ENCODE measurements around the gene RTN4R.
A peak's percentile ranks its signal among the peaks of the same experiment; 100 is the strongest.
"Not testable (repeated sequence)": the region's sequence is repeated elsewhere in the genome, so short reads cannot be mapped to it uniquely, and the experiment has no call there.

The RTN4R gene

DNA sequence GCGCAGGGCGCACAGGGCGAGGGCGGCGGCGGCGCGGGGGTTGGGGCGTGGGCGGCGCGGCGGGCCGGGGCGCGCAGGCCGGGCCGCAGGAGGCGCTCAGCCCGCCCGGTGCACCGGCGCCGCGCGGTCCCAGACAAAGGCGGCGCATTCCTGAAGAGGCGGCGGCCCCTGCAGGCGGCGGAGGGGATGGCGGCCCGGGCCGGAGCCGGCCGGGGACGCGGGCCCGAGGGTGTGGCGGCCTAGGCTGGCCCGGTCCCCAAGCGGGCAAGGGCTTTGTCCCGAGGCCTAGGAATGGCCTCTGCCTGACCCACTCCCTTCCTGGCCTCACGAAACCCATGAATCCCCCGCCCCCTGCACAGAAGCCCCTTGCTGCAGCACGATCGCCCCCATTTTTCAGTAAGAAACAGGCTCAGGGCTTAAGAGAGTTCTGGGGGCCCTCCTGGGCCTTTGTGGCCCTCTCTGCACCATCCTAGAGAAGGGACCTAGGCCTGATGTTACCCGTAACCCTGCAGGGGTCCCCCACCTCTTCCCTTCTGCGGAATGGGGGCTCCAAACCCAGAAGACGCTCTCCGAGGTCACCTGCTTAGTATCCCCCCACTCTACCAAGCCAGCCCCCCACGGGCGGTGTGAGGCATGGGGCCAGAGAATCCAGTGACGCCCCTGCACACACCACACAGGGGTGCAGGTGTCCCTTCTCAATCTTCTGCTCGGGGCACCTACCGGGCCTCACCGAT is at the start of gene RTN4R:
TSS of gene RTN4R (minus strand) at position 40 of the 734 bp plus-strand sequence. CDS start 226 bp downstream, outside the sequence.
- peak; percentile 54 for DNase-seq

DNA sequence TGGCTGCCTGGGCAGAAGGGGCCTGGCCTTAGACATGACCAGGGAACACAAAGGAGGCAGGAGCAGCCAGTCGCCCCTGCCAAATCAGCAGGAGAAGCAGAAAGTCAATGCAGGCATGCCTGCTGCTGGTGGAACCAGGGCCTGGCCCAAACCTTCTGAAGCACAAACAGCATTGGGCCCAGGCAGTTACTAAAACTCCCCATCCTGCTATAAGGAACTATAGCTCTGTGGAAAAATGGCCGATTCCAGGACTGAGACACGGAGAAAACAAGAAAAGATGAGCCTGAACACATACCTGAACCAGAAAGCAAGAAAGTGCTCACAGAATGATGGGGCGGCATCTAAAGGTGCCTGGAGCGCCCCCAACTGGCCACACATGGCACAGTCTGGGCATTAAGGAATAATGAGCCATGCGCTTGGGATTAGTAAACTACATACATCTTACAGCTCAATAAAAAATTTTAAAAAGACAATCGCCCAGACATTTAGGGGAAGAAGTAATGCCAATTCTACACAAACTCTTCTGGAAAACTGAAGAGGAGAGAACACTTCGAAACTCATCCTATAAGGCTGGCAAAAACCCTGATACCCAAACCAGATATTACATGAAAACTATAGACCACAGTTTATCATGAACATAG is 49.4 kb upstream of the RTN4R start:
- peak; percentile 16 for DNase-seq

DNA sequence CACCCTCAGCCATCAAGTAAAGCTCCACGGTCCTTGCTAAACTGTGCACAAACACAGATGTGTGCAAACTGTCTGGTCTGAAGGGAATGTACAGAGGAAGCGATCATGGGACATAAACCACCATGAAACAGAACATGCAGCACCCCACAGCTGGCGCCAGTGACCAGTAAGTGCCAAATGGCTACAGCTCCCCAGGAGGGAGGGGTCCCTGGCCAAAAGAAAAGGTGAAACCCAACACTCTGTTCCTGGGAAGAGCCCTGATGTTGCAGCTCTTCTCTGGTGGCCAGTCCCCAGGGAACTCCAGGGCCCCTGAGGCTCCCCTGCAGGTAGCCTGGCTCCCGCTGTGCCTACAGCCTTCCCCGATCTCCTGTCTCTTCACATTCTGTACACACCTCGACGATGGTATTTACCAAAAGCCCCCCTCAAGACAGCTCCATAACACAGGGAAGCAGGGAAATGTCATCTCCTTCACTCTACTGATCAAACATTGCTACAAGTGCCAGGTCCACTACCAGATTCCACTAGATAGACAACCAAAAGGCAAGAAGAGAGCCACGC is 48.8 kb upstream of the RTN4R start:
- DNase-seq = no peak

DNA sequence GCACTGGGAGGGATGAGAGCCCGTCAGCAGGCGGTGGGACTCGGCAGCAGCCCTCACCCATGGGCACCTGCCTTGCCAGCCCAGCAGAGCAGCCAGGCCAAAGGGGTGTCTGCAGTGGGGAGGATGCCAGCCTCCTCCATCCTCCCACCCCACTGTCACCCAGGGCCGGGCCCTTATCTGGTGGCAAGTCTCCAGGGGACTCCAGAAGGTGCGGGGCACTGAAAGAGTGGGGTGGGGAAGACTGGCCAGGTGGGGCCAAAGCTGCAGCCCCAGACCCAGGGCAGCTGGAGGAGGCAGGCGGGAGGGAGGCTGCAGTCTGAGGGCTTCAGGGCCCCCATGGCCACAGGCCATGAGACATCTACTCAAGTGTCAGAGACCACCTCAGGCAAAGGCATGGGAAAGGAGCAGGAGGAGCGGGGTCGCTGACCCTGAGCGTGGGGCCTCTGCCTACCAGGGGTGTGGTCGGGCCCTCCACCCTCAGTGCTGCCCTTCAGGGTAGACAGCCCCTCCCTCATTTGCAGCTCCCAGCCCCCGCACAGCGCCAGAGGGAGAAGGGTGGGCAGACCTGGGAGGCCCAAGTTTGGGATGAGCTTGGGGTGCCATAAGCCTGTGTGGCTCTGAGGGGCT is 48.2 kb upstream of the RTN4R start:
- DNase-seq = no peak

DNA sequence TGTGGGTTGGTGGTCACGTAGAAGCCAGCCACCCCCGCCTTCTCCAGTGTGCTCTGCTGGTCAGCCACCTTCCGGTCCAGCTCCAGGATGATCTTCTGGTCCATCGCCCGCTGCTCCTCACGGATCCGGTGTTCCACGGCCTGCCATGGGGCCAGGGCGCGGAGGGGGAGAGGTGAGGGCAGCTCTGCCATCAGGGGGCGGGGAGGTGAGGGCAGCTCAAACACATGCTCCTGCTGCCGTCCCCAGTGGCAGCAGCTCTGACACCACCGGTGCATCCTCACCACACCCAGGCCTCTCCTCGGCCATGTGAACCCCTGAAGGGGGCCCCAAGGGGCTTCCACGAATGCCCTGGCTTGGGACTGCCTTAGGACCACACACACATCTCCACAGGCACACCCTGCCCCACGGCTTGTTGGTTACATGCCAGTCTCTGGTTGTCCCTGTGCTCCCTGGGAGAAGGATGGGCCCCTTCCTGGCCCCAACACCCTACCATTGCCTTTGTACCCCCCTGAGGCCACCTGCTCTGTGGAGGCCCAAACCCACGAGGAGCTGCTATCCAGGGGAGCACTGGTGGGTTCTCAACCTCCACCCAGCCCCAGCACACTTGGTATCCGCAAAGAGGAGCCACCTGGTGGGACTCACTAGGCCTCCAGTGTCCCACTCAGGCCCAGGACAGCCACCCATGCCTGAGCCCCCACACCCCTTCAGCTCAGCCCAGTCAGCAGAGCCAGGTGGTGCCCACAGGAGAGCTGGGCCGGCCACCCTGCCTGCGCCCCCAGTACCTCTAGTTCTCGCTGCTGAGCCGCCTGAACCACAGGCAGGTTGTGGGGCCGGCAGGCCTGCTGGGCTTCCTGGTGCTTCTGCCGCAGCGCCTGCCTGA is 47.5 kb upstream of the RTN4R start:
- no peak for DNase-seq

DNA sequence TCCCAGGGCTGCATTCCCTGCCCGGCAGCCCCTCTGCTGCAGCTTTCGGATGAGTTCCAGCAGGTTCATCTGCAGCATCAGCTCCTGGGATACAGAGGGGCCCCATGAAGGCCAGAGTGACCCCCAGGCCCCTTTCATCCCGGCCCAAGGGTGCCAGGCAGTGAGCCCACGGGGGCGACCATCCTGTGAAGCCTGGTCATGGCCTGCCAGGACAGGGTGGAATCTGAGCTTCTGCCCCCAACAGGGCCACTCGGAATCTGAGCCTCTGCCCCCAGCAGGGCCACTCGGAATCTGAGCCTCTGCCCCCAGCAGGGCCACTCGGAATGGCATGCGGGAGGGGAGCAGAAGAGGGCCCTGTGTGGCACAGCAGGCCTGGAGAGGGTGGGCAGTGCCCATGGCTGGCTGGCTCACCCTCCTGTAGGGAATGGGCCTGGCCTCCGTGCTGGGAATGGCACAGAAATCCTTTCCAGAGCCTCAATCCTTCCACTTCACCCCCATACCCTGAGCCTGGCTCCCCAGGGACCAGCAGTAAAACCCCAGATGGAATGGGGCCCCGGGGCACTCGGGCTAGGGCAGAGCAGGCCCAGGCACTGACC is 46.7 kb upstream of the RTN4R start:
- DNase-seq = not testable (repeated sequence)

DNA sequence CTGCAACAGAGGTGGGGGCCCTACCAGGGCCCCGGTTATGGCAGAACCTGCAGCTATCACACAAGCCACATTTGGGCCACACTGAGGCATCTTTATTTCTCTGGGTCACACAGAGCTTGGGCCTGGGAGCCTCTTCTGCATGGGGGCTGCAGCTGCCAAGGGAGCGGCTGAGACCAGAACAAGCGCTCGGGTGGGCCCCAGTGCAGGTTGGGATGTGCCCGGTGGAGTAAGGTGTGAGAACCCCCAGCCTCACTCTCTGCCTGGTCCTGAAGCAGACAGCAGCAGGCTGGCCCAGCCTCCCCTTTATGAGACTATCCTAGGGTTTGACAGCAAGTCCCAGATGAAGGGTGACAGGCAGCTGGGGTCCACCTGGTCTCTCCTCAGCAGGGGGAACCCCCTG is 46.1 kb upstream of the RTN4R start:
- not testable (repeated sequence) for DNase-seq

DNA sequence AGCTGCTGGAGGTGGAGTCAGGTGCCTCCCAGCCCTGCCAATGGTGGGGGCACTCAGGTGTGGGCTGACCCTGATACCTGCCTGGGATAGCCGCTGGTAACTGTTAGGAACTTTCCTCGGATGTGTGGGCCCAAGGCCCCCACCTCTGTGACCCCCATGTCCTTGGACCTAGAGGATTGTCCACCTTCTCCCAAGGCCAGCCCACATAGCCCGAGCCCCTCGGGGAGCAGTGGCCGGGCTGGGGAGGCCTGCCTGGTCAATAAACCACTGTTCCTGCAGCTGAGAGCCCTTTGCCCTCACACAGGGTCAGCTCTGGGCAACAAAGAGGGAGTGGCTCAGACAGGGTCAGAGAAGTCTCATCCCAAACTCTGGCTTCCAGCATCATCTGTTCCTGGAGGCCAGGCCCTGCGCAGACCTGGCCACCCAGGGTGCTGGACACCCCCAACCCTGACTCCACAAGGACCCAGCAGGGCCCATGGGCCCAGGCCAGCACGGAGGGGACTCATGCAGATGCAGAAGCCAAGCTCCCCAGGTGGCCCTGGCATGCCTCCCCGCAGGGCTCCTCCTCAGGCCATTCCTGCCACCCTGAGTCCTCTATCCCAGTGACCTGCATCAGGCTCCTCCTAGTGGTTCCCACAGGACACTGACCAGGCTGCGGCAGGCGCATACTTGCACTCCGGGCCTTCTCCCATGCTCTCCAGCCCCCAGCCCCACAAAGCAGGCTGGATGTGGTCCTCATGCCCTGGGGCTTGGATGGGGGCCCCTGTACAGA is 45.4 kb upstream of the RTN4R start:
- DNase-seq = not testable (repeated sequence)

DNA sequence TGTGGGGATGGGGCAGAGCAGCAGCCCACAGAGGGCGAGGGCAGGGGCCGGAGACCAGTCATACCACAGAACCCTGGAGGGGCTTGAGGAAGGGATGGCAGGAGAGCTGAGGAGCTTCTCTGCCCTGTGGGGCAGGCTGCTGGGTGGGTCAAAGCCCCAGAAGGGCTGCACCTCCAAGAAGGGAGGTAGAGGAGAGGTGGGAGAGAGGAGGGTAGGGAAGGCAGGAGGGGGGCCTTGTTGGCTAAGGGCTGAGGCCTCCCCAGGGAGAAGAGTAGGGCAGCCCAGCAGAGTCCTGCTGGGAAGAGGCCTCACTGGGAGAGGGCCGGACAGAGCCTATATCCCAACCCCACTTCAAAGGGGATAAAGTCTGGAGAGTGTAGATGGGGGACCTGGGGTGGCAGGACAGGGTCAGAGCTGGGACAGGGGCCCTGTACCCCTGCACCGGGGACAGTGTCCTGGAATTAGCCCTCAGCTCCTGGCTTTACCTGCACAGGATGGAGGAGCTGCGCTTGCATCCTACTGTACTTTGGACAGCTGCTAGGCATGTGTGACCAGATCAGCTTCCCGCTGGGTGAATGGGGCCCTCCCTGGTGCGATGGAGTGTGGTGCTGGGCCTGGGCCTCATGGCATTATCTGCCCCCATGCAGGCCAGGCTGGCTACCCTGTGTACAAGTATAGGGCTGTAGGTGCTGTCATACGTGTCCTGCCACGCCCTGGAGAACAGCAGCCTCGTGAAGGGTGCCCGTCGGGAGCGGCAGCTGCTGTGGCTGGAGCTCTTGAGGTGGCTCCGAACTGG is 44.5 kb upstream of the RTN4R start:
- DNase-seq = no peak

DNA sequence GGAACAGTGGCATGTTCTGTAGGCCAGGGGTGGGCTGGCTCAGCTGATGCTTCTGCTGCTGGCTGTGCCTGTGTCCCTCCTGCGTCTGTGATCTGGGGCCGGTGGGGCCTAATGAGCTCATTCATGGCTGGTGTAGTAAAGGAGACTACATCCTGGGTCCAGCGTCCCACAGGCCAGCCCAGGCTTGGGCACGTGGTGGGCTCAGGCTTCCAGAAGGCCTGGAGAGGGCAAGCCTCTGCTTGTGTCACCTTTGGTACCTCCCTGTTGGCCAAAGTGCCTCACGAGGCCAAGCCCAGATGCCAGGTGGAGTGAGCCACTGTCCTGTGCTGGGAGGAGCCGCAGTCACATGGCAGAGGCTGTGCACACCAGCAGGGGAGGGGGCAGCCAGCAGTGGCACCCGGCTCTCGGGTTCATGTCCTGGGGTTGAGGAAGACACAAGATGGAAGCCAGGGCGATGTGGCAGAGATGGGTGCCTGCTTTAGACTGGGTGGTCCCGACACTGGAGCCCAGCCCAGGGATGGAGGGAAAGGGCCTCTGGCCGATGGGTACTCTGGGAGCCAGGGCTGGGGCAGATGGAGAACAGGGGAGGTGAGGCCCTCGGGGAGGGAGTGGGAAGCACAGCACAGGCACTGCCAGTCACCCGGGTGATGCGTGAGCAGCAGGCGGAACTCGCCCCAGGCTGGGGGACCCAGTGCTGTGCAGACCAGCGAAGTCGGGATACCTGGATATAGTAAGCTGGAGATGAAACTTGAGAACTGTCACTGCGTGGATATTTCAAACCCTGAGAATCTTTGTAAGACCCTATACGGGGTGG is 43.3 kb upstream of the RTN4R start:
- not testable (repeated sequence) for DNase-seq

DNA sequence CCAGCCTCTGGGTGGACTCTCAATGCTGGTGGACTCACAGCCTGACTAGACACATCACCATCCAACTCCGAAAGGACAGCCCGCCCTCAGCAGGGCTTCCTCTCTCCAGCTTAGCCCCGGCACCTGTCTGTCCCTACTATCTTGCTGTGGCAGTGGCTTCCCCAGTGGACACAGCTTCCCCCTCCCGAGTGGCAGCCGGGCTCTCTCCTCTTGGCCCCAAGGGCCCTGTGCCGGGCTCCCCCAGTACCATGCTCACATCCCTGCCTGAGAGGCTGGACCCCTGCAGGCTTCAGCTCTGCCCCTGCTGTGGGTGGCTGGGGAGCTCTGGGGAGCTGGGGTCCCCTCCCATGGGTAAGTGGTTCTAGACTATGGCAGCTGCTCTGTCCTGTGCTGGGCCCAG is 42.7 kb upstream of the RTN4R start:
- DNase-seq = not testable (repeated sequence)

DNA sequence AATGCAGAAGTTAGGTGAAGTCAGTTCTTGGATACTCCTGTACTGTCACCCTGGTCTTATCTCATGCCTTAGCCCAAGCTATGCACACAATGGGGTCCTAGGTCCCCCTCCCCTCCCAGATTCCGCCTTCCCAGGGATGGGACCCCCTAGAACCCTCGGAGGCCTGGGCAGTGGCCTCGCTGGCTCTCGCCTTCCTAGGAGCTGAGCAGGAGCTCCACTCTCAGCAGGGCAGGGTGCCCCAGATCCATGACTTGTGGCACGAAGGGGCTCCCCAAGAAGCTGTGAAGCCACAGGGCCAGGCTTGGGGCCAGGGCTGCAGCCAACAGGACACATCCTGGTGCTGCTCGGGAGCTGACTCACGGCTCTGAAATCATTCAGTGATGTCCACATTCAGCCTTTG is 42.1 kb upstream of the RTN4R start:
- not testable (repeated sequence) for DNase-seq

DNA sequence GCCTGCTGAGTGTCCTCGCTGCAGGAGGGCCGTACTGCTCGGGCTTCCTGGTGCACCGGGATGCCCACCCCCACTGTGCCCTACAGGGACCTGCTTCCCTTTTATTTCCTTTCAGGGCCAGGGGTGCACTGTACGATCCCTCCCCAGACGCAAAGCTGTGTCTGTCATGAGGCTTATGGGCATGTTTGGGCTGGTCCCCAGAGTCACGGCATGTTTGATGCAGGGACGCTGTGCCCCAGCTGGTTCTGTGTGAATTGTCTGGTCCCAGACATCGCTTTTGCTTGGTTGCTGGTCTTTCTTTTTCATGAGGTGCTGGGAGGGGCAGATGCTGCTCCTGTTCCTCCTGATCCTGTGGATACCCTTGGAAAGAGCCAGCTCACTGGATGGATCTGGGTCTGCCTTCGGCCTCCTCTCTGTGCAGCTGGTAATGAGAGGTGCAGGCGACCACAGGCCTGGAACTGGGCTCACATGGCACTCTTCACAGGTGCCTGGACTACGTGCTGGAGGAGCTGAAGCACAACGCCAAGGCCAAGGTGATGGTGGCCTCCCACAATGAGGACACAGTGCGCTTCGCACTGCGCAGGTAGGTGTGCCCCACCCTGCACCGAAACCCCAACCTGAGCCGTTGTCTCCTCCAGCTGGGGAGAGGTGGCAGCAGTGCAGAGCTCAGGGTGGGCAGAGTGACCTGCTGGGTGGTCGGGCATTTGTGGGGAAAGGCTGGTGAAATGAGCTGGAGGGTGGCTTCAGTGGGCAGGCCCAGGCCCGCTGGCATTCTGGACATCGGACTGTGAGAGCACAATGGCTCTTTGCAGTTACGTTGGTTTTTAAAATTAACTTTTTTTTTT is 40.9 kb upstream of the RTN4R start:
- DNase-seq = not testable (repeated sequence)

DNA sequence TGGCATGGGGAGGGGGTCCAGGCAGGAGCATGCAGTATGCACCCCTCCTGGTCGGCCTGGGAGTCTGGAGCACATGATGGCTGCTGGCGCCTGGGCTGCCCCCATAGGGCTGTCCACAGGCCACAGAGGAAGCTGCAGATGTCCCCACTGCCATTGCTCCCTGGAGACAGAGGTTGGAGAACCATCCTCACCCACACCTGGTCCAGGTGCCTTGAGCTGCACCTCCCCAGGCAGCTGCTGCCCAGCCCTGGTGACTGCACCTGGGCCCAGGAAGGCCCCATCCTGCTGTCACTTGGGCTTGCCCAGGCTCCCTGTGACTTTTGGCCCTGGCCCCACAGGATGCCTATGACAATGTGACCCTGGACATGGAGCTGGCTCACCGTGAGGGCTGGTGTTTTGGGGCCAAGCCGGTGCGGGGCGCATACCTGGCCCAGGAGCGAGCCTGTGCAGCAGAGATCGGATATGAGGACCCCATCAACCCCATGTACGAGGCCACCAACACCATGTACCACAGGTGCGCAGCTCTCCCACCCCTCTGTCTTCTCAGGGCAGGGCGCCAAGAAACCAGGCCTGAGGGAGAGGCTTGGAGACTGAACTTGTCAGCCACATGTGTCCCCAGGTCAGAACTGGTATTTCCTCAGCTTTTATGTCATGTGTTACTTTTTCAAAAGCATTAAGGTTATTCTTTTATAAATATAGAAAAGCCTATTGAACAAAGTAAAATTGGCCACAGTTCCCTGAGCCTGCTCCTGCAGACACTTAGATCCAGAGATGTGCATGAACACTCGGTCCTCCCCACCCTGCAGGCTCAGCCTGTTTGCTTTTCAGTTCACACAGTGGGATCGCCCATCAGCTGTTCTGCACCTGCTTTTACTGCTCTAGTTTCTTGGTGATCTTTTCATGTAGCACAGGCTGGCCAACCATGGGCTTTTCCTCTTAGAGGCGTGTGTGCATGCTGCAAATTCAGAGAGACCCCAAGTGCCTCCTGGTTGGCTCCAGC is 39.6 kb upstream of the RTN4R start:
- DNase-seq = not testable (repeated sequence)

DNA sequence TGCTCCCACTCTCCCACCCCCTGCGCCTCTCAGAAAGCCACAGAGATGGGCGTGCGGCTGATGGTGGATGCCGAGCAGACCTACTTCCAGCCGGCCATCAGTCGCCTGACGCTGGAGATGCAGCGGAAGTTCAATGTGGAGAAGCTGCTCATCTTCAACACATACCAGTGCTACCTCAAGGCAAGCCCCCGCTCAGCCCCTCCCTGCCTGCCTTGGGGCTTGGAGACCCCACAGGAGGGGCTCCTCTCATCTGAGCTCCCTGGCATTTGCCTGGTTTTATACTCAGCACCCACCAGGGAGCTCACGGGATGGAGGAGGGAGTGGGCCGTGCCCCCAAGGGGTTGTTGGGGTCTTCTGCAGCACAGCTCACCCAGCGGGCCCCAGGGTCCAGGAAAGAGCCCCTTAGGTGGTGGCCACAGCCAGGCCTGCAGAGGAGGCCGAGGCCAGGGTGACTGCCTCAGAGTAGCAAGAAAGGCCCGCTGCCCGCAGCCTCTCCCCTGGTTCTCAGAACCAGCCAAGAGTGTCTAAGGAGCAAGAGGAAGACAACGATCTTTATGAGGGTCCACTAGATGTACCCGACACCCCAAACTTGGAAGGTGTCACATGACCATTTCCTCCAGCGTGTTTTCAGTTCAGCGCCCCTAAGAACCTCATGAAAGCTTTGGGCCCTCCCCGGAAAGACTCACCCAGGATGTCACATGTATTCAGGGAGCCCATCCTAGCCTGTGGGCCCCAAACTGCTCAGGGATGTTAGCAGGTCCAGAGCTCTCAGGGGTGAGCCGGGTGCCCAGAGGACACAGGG is 38.7 kb upstream of the RTN4R start:
- DNase-seq = not testable (repeated sequence)

DNA sequence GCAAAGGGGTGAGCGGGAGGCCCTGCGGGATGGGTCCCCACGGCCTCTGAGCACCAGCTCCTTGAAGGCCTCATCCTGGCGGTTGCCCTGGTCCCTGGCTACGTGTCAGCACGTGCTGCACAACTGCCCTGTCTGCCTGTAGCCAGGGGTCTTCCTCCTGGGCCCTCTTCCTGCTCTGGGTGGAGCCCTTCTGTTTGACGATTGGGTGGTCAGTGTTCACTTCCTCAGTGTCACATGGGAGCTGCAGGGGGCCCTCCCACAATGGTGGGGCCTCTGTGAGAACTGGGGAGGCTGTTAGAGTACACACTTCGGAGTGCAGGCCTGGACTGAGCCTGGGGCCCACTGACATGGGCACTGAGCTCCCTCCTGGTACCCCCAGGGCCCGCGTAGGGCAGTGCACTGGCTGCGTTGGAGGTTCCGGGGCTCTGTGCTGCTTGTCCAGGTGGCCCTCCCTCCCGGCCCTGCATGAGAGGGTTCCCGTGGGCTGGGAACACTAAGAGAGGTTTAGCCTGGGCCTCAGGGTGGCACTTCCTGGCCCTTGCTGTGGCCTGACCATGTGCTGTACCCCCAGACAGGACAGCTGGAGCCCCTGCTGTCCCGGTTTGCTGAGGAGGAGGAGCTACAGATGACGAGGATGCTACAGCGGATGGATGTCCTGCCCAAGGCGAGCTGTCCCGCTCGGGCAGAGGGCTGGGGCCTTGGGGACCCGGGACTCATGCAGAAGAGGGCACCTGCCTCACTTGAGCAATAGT is 38.0 kb upstream of the RTN4R start:
- no peak for DNase-seq
